Measurements from ENCODE around the gene ZNF236. TPM values are rescaled to one million over a fixed set of nuclear protein-coding genes. Genes with fewer than 3 reads are reported as not detected.

ZNF236 gene
- total and polyA plus RNA-seq, 2 of the 8 experiments (the other 6 are each of a cell fraction or from before 2014, with no cell fraction given), result 6.7 to 14.5 TPM

DNA sequence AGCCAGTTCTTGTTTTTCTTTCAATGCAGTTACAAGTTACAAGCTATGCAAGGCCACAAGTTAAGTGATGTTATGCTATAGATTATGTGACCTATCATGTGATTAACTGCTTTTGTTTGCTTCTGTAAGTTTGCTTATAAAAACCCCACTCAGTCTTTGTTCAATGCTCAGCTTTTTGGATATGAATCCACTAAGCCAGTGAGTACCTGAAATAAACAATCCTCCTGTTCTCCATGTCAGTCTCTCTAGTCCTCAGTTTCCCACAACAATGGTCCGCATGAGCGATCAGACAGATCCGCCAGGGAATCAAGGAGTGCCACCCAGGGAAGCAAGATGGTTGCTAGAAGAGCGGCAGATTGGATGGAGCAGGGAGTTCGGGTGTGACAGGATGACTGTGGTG lies 30.7 kb upstream of the ZNF236 start (continued):
- TF ChIP-seq, protein P1, sequence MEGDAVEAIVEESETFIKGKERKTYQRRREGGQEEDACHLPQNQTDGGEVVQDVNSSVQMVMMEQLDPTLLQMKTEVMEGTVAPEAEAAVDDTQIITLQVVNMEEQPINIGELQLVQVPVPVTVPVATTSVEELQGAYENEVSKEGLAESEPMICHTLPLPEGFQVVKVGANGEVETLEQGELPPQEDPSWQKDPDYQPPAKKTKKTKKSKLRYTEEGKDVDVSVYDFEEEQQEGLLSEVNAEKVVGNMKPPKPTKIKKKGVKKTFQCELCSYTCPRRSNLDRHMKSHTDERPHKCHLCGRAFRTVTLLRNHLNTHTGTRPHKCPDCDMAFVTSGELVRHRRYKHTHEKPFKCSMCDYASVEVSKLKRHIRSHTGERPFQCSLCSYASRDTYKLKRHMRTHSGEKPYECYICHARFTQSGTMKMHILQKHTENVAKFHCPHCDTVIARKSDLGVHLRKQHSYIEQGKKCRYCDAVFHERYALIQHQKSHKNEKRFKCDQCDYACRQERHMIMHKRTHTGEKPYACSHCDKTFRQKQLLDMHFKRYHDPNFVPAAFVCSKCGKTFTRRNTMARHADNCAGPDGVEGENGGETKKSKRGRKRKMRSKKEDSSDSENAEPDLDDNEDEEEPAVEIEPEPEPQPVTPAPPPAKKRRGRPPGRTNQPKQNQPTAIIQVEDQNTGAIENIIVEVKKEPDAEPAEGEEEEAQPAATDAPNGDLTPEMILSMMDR (IDR thresholded peaks at IDR 0.05; ENCODE audit: control extremely low read depth in 1 of 3, insufficient read depth in 1 of 3, low read depth in 1 of 3, low read length in 3 of 3), result no peak
- TF ChIP-seq YY1 (IDR thresholded peaks at IDR 0.05; ENCODE audit: low read depth, low read length) (no peak), EP300 (IDR thresholded peaks at IDR 0.05; ENCODE audit: borderline replicate concordance in 1 of 2, low read depth in 2 of 2, low read length in 2 of 2) (no peak), TBP (IDR thresholded peaks at IDR 0.05; ENCODE audit: low read depth, low read length) (no peak), KDM5A (IDR thresholded peaks at IDR 0.05; ENCODE audit: low read length) (no peak), SP2 (IDR thresholded peaks at IDR 0.05; ENCODE audit: low read length) (no peak)
- TF ChIP-seq, protein P2, sequence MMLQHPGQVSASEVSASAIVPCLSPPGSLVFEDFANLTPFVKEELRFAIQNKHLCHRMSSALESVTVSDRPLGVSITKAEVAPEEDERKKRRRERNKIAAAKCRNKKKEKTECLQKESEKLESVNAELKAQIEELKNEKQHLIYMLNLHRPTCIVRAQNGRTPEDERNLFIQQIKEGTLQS (IDR thresholded peaks at IDR 0.05; ENCODE audit: insufficient read depth, low read depth, low read length), result no peak

Data from H1 (cell line).